Mucosa of stomach (tissue), 1 donor: ENCODE results near the gene MIR17HG.

Source experiments
- H3K27me3 ChIP-seq: one replicate; pipeline ENCODE4 v1.7.0; 2013; ENCODE audit warnings: mild to moderate bottlenecking, low read length; ENCODE audit not compliant: control insufficient read depth, insufficient read depth
- H3K36me3 ChIP-seq: one replicate; pipeline ENCODE4 v1.7.0; 2013; ENCODE audit warnings: low read length; ENCODE audit not compliant: control insufficient read depth, insufficient read depth
- H3K4me1 ChIP-seq: one replicate; pipeline ENCODE4 v1.7.0; 2013; ENCODE audit warnings: mild to moderate bottlenecking, low read length; ENCODE audit not compliant: control insufficient read depth, insufficient read depth
- H3K4me3 ChIP-seq: one replicate; pipeline ENCODE4 v1.7.0; 2013; ENCODE audit warnings: low read length
- H3K9ac ChIP-seq: one replicate; pipeline ENCODE4 v1.7.0; 2013; ENCODE audit warnings: mild to moderate bottlenecking, low read length, moderate library complexity
- H3K9me3 ChIP-seq: one replicate; pipeline ENCODE4 v1.7.0; 2013; ENCODE audit warnings: mild to moderate bottlenecking, low read length, moderate library complexity; ENCODE audit not compliant: control insufficient read depth
- donor health status: Pancreatic carcinoma.

MIR17HG gene

GRCh38 chr13:91359111-91359510, 11.6 kb downstream of the MIR17HG start:
- Histone ChIP-seq H3K4me1 (no peaks in the 10 kb centered on the region), H3K9me3 (no peaks in the 10 kb centered on the region), H3K36me3 (no peaks in the 10 kb centered on the region), H3K27me3 (no peaks in the 10 kb centered on the region), H3K9ac (no peak overlapping the region), H3K4me3 (no peak overlapping the region)

- Histone ChIP-seq H3K9me3 (no peaks in the 10 kb centered on the region), H3K4me3 (no peak overlapping the region), H3K9ac (no peak overlapping the region), H3K27me3 (no peaks in the 10 kb centered on the region), H3K36me3 (no peaks in the 10 kb centered on the region), H3K4me1 (no peaks in the 10 kb centered on the region)
These were observed 12.1 kb downstream of the MIR17HG start for GRCh38 chr13:91359631-91360030.

- Histone ChIP-seq H3K36me3 (no peaks in the 10 kb centered on the region), H3K4me1 (no peaks in the 10 kb centered on the region), H3K9me3 (no peaks in the 10 kb centered on the region), H3K4me3 (no peak overlapping the region), H3K9ac (no peak overlapping the region), H3K27me3 (no peaks in the 10 kb centered on the region)
These were observed 12.8 kb downstream of the MIR17HG start for GRCh38 chr13:91360246-91360751.

GRCh38 chr13:91361755-91362271, 14.3 kb downstream of the MIR17HG start:
- H3K27me3 ChIP-seq = no peaks in the 10 kb centered on the region
- H3K9ac ChIP-seq = no peak overlapping the region
- no peaks in the 10 kb centered on the region for H3K36me3 ChIP-seq
- no peaks in the 10 kb centered on the region for H3K4me1 ChIP-seq
- H3K4me3 ChIP-seq = no peak overlapping the region
- H3K9me3 ChIP-seq = no peaks in the 10 kb centered on the region

GRCh38 chr13:91362908-91363307, 15.4 kb downstream of the MIR17HG start:
- Histone ChIP-seq H3K27me3 (no peaks in the 10 kb centered on the region), H3K4me3 (no peak overlapping the region), H3K36me3 (no peaks in the 10 kb centered on the region), H3K4me1 (no peaks in the 10 kb centered on the region), H3K9ac (no peak overlapping the region), H3K9me3 (no peaks in the 10 kb centered on the region)

GRCh38 chr13:91368101-91368500, 20.6 kb downstream of the MIR17HG start:
- H3K9me3 ChIP-seq = no peaks in the 10 kb centered on the region
- no peaks in the 10 kb centered on the region for H3K4me1 ChIP-seq
- H3K36me3 ChIP-seq = no peaks in the 10 kb centered on the region
- H3K9ac ChIP-seq = no peak overlapping the region
- no peak overlapping the region for H3K4me3 ChIP-seq
- H3K27me3 ChIP-seq = no peaks in the 10 kb centered on the region

GRCh38 chr13:91368676-91369440, 21.4 kb downstream of the MIR17HG start:
- H3K27me3 ChIP-seq = no peaks in the 10 kb centered on the region
- H3K9ac ChIP-seq = no peak overlapping the region
- no peak overlapping the region for H3K4me3 ChIP-seq
- no peaks in the 10 kb centered on the region for H3K9me3 ChIP-seq
- H3K36me3 ChIP-seq = no peaks in the 10 kb centered on the region
- no peaks in the 10 kb centered on the region for H3K4me1 ChIP-seq

GRCh38 chr13:91369441-91369831, 21.9 kb downstream of the MIR17HG start:
- Histone ChIP-seq H3K4me1 (no peaks in the 10 kb centered on the region), H3K9me3 (no peaks in the 10 kb centered on the region), H3K36me3 (no peaks in the 10 kb centered on the region), H3K4me3 (no peak overlapping the region), H3K27me3 (no peaks in the 10 kb centered on the region), H3K9ac (no peak overlapping the region)

- no peak overlapping the region for H3K9ac ChIP-seq
- no peaks in the 10 kb centered on the region for H3K36me3 ChIP-seq
- no peaks in the 10 kb centered on the region for H3K9me3 ChIP-seq
- H3K4me3 ChIP-seq = no peak overlapping the region
- no peaks in the 10 kb centered on the region for H3K4me1 ChIP-seq
- no peaks in the 10 kb centered on the region for H3K27me3 ChIP-seq
These were observed 23.0 kb downstream of the MIR17HG start for GRCh38 chr13:91370501-91370900.

GRCh38 chr13:91372911-91373310, 25.4 kb downstream of the MIR17HG start:
- no peaks in the 10 kb centered on the region for H3K36me3 ChIP-seq
- H3K9ac ChIP-seq = no peak overlapping the region
- no peak overlapping the region for H3K4me3 ChIP-seq
- no peaks in the 10 kb centered on the region for H3K4me1 ChIP-seq
- no peaks in the 10 kb centered on the region for H3K9me3 ChIP-seq
- no peaks in the 10 kb centered on the region for H3K27me3 ChIP-seq

GRCh38 chr13:91375116-91375729, 27.7 kb downstream of the MIR17HG start:
- Histone ChIP-seq H3K9ac (no peak overlapping the region), H3K27me3 (no peaks in the 10 kb centered on the region), H3K9me3 (no peaks in the 10 kb centered on the region), H3K36me3 (no peaks in the 10 kb centered on the region), H3K4me1 (no peaks in the 10 kb centered on the region), H3K4me3 (no peak overlapping the region)

- Histone ChIP-seq H3K36me3 (no peaks in the 10 kb centered on the region), H3K4me1 (no peaks in the 10 kb centered on the region), H3K4me3 (no peak overlapping the region), H3K9ac (no peak overlapping the region), H3K27me3 (no peaks in the 10 kb centered on the region), H3K9me3 (no peaks in the 10 kb centered on the region)
These were observed 33.9 kb downstream of the MIR17HG start for GRCh38 chr13:91381371-91381770.
